ENCODE results near the gene KCNQ1. TPM values are rescaled to one million over a fixed set of nuclear protein-coding genes. Genes with fewer than 3 reads are reported as not detected.
A peak's percentile ranks its signal among the peaks of the same experiment; 100 is the strongest.

Gene KCNQ1
- total RNA-seq, 2 experiments from 2014 or later, result 20.4 to 26.0 TPM

GRCh38 chr11:2804701-2805387 is 360.0 kb downstream of the KCNQ1 start:
- H3K9me3 Mint-ChIP-seq (ENCODE audit: insufficient read depth), result no peaks in the 10 kb centered on the region

GRCh38 chr11:2805388-2806056 is 360.7 kb downstream of the KCNQ1 start:
- Mint-ChIP-seq H3K4me1 (ENCODE audit: low read depth) (peaks cover 11% of the 10 kb centered on the region), H3K9me3 (ENCODE audit: insufficient read depth) (no peaks in the 10 kb centered on the region), H3K27ac (no peak overlapping the region), H3K4me3 (no peak overlapping the region), H3K27me3 (ENCODE audit: low read depth) (peaks cover 3% of the 10 kb centered on the region), H3K36me3 (ENCODE audit: low read depth) (no peaks in the 10 kb centered on the region)
- ChIA-PET CTCF (no interaction called here), POLR2A (no interaction called here)
- no peak for DNase-seq
- ATAC-seq, result no peak

More at GRCh38 chr11:2804701-2805387, 360.0 kb downstream of the KCNQ1 start:
- ChIA-PET CTCF (no interaction called here), POLR2A (no interaction called here)
- no peak for DNase-seq
- H3K27me3 Mint-ChIP-seq (ENCODE audit: low read depth), result peaks cover 3% of the 10 kb centered on the region
- H3K4me1 Mint-ChIP-seq (ENCODE audit: low read depth), result peaks cover 11% of the 10 kb centered on the region
- H3K27ac Mint-ChIP-seq, result no peak overlapping the region
- ATAC-seq, result no peak
- H3K4me3 Mint-ChIP-seq, result no peak overlapping the region
- H3K36me3 Mint-ChIP-seq (ENCODE audit: low read depth), result no peaks in the 10 kb centered on the region

- DNase-seq (no peak), ATAC-seq (no peak)
- ChIA-PET POLR2A (no interaction called here), CTCF (no interaction called here)
- no peak overlapping the region for H3K4me3 Mint-ChIP-seq
- H3K27me3 Mint-ChIP-seq (ENCODE audit: low read depth), result peaks cover 3% of the 10 kb centered on the region
- no peaks in the 10 kb centered on the region for H3K36me3 Mint-ChIP-seq (ENCODE audit: low read depth)
- H3K4me1 Mint-ChIP-seq (ENCODE audit: low read depth), result peaks cover 11% of the 10 kb centered on the region
- H3K27ac Mint-ChIP-seq, result no peak overlapping the region
- no peaks in the 10 kb centered on the region for H3K9me3 Mint-ChIP-seq (ENCODE audit: insufficient read depth)
Measured at GRCh38 chr11:2806351-2807024, 361.7 kb downstream of the KCNQ1 start.

GRCh38 chr11:2807025-2807681 is 362.3 kb downstream of the KCNQ1 start:
- H3K36me3 Mint-ChIP-seq (ENCODE audit: low read depth), result no peaks in the 10 kb centered on the region
- ATAC-seq (no peak), DNase-seq (no peak)
- CTCF ChIA-PET, result no interaction called here
- no peak overlapping the region for H3K27ac Mint-ChIP-seq
- H3K9me3 Mint-ChIP-seq (ENCODE audit: insufficient read depth), result no peaks in the 10 kb centered on the region
- POLR2A ChIA-PET, result no interaction called here
- H3K4me3 Mint-ChIP-seq, result no peak overlapping the region
- H3K27me3 Mint-ChIP-seq (ENCODE audit: low read depth), result peaks cover 3% of the 10 kb centered on the region
- peaks cover 14% of the 10 kb centered on the region for H3K4me1 Mint-ChIP-seq (ENCODE audit: low read depth)

- ChIA-PET CTCF (no interaction called here), POLR2A (no interaction called here)
- no peak overlapping the region for H3K4me3 Mint-ChIP-seq
- peaks cover 3% of the 10 kb centered on the region for H3K27me3 Mint-ChIP-seq (ENCODE audit: low read depth)
- H3K9me3 Mint-ChIP-seq (ENCODE audit: insufficient read depth), result no peaks in the 10 kb centered on the region
- DNase-seq (no peak), ATAC-seq (no peak)
- H3K4me1 Mint-ChIP-seq (ENCODE audit: low read depth), result peaks cover 21% of the 10 kb centered on the region
- no peak overlapping the region for H3K27ac Mint-ChIP-seq
- no peaks in the 10 kb centered on the region for H3K36me3 Mint-ChIP-seq (ENCODE audit: low read depth)
Measured at GRCh38 chr11:2807801-2808241, 363.0 kb downstream of the KCNQ1 start.

GRCh38 chr11:2808850-2809846 is 364.3 kb downstream of the KCNQ1 start:
- ATAC-seq (no peak), DNase-seq (no peak)
- ChIA-PET POLR2A (no interaction called here), CTCF (no interaction called here)
- peaks cover 3% of the 10 kb centered on the region for H3K27me3 Mint-ChIP-seq (ENCODE audit: low read depth)
- no peak overlapping the region for H3K27ac Mint-ChIP-seq
- no peak overlapping the region for H3K4me3 Mint-ChIP-seq
- no peaks in the 10 kb centered on the region for H3K9me3 Mint-ChIP-seq (ENCODE audit: insufficient read depth)
- no peaks in the 10 kb centered on the region for H3K36me3 Mint-ChIP-seq (ENCODE audit: low read depth)
- H3K4me1 Mint-ChIP-seq (ENCODE audit: low read depth), result peaks cover 33% of the 10 kb centered on the region

- peaks cover 3% of the 10 kb centered on the region for H3K27me3 Mint-ChIP-seq (ENCODE audit: low read depth)
- no peaks in the 10 kb centered on the region for H3K36me3 Mint-ChIP-seq (ENCODE audit: low read depth)
- peaks cover 33% of the 10 kb centered on the region for H3K4me1 Mint-ChIP-seq (ENCODE audit: low read depth)
- ChIA-PET POLR2A (no interaction called here), CTCF (no interaction called here)
- H3K27ac Mint-ChIP-seq, result no peak overlapping the region
- H3K9me3 Mint-ChIP-seq (ENCODE audit: insufficient read depth), result no peaks in the 10 kb centered on the region
- no peak for ATAC-seq
- no peak overlapping the region for H3K4me3 Mint-ChIP-seq
- DNase-seq, result no peak
Measured at GRCh38 chr11:2809854-2810253, 365.0 kb downstream of the KCNQ1 start.

GRCh38 chr11:2810411-2811205 is 365.8 kb downstream of the KCNQ1 start:
- ChIA-PET POLR2A (no interaction called here), CTCF (no interaction called here)
- DNase-seq, result no peak
- no peak overlapping the region for H3K27ac Mint-ChIP-seq
- peaks cover 33% of the 10 kb centered on the region for H3K4me1 Mint-ChIP-seq (ENCODE audit: low read depth)
- no peaks in the 10 kb centered on the region for H3K36me3 Mint-ChIP-seq (ENCODE audit: low read depth)
- ATAC-seq, result no peak
- H3K4me3 Mint-ChIP-seq, result no peak overlapping the region
- peaks cover 3% of the 10 kb centered on the region for H3K27me3 Mint-ChIP-seq (ENCODE audit: low read depth)
- no peaks in the 10 kb centered on the region for H3K9me3 Mint-ChIP-seq (ENCODE audit: insufficient read depth)

GRCh38 chr11:2811206-2812091 is 366.6 kb downstream of the KCNQ1 start:
- ChIA-PET CTCF (no interaction called here), POLR2A (no interaction called here)
- peaks cover 33% of the 10 kb centered on the region for H3K4me1 Mint-ChIP-seq (ENCODE audit: low read depth)
- H3K27ac Mint-ChIP-seq, result no peak overlapping the region
- H3K36me3 Mint-ChIP-seq (ENCODE audit: low read depth), result no peaks in the 10 kb centered on the region
- no peak overlapping the region for H3K4me3 Mint-ChIP-seq
- H3K27me3 Mint-ChIP-seq (ENCODE audit: low read depth), result peaks cover 3% of the 10 kb centered on the region
- no peaks in the 10 kb centered on the region for H3K9me3 Mint-ChIP-seq (ENCODE audit: insufficient read depth)
- ATAC-seq (no peak), DNase-seq (no peak)

- peak overlapping the region; percentile 83 for H3K27ac Mint-ChIP-seq
- peak; percentile 28 for ATAC-seq
Measured at GRCh38 chr11:2812371-2812991, 367.7 kb downstream of the KCNQ1 start.

More at GRCh38 chr11:2812371-2812991, 367.7 kb downstream of the KCNQ1 start:
- CTCF ChIA-PET, result no interaction called here
- Mint-ChIP-seq H3K4me1 (ENCODE audit: low read depth) (peaks cover 33% of the 10 kb centered on the region), H3K9me3 (ENCODE audit: insufficient read depth) (no peaks in the 10 kb centered on the region), H3K4me3 (no peak overlapping the region), H3K36me3 (ENCODE audit: low read depth) (no peaks in the 10 kb centered on the region), H3K27me3 (ENCODE audit: low read depth) (peaks cover 3% of the 10 kb centered on the region)
- no peak for DNase-seq
- POLR2A ChIA-PET, result no interaction called here
